ENCODE measurements around the gene PLGRKT.
"Not testable (repeated sequence)": the region's sequence is repeated elsewhere in the genome, so short reads cannot be mapped to it uniquely, and the experiment has no call there.

DNA sequence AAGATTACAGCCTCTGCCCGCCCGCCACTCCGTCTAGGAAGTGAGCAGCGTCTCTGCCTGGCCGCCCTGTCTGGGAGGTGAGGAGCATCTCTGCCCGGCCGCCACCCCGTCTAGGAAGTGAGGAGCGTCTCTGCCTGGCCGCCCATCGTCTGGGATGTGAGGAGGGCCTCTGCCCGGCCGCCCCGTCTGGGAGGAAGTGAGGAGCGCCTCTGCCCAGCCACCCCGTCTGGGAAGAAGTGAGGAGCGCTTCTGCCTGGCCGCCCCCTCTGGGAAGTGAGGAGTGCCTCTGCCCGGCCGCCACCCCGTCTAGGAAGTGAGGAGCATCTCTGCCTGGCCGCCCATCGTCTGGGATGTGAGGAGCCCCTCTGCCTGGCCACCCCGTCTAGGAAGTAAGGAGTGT lies 4.8 kb downstream of the PLGRKT start:
- not testable (repeated sequence) for TF ChIP-seq MXI1 (conservative IDR thresholded peaks at IDR 0.05; ENCODE audit: poor library complexity, severe bottlenecking); CTCF (IDR thresholded peaks at IDR 0.05; ENCODE audit: poor library complexity, severe bottlenecking); POLR2AphosphoS5 (IDR thresholded peaks at IDR 0.05); SMC3 (conservative IDR thresholded peaks at IDR 0.05; ENCODE audit: poor library complexity); EZH2 (IDR thresholded peaks at IDR 0.05; ENCODE audit: borderline replicate concordance, insufficient read depth, low read length, poor library complexity, severe bottlenecking); TAF1 (IDR thresholded peaks at IDR 0.05; ENCODE audit: low read depth)
- TF ChIP-seq, protein P1, sequence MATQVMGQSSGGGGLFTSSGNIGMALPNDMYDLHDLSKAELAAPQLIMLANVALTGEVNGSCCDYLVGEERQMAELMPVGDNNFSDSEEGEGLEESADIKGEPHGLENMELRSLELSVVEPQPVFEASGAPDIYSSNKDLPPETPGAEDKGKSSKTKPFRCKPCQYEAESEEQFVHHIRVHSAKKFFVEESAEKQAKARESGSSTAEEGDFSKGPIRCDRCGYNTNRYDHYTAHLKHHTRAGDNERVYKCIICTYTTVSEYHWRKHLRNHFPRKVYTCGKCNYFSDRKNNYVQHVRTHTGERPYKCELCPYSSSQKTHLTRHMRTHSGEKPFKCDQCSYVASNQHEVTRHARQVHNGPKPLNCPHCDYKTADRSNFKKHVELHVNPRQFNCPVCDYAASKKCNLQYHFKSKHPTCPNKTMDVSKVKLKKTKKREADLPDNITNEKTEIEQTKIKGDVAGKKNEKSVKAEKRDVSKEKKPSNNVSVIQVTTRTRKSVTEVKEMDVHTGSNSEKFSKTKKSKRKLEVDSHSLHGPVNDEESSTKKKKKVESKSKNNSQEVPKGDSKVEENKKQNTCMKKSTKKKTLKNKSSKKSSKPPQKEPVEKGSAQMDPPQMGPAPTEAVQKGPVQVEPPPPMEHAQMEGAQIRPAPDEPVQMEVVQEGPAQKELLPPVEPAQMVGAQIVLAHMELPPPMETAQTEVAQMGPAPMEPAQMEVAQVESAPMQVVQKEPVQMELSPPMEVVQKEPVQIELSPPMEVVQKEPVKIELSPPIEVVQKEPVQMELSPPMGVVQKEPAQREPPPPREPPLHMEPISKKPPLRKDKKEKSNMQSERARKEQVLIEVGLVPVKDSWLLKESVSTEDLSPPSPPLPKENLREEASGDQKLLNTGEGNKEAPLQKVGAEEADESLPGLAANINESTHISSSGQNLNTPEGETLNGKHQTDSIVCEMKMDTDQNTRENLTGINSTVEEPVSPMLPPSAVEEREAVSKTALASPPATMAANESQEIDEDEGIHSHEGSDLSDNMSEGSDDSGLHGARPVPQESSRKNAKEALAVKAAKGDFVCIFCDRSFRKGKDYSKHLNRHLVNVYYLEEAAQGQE (IDR thresholded peaks at IDR 0.05; ENCODE audit: borderline replicate concordance) = not testable (repeated sequence)
